ENCODE results near the gene MAPKAP1.

Gene MAPKAP1

DNA sequence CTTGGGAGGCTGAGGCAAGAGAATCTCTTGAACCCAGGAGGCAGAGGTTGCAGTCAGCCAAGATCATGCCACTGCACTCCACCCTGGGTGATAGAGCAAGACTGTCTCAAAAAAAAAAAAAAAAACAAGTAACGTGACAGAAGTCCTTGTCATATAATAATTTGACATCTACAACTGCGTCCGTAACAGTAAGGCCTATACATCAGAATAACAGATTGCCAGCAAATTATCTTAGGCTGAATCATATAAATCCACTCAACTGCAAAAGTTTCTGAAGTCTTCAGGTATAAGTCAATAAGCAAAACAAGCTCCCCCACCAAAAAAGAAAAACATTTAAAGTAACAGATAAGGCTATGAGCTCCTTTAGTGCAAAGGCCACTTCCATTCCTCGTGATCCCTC is 3.3 kb downstream of the MAPKAP1 start:
- TF ChIP-seq, protein P1, sequence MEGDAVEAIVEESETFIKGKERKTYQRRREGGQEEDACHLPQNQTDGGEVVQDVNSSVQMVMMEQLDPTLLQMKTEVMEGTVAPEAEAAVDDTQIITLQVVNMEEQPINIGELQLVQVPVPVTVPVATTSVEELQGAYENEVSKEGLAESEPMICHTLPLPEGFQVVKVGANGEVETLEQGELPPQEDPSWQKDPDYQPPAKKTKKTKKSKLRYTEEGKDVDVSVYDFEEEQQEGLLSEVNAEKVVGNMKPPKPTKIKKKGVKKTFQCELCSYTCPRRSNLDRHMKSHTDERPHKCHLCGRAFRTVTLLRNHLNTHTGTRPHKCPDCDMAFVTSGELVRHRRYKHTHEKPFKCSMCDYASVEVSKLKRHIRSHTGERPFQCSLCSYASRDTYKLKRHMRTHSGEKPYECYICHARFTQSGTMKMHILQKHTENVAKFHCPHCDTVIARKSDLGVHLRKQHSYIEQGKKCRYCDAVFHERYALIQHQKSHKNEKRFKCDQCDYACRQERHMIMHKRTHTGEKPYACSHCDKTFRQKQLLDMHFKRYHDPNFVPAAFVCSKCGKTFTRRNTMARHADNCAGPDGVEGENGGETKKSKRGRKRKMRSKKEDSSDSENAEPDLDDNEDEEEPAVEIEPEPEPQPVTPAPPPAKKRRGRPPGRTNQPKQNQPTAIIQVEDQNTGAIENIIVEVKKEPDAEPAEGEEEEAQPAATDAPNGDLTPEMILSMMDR (IDR thresholded peaks at IDR 0.05; ENCODE audit: insufficient read depth, low read length) = no peak
- TF ChIP-seq GABPA (IDR thresholded peaks at IDR 0.05; ENCODE audit: low read depth) (no peak), SPI1 (IDR thresholded peaks at IDR 0.05; ENCODE audit: borderline replicate concordance, low read depth) (no peak), POLR2AphosphoS5 (IDR thresholded peaks at IDR 0.05; ENCODE audit: low read depth) (no peak)
- TF ChIP-seq, protein P2, sequence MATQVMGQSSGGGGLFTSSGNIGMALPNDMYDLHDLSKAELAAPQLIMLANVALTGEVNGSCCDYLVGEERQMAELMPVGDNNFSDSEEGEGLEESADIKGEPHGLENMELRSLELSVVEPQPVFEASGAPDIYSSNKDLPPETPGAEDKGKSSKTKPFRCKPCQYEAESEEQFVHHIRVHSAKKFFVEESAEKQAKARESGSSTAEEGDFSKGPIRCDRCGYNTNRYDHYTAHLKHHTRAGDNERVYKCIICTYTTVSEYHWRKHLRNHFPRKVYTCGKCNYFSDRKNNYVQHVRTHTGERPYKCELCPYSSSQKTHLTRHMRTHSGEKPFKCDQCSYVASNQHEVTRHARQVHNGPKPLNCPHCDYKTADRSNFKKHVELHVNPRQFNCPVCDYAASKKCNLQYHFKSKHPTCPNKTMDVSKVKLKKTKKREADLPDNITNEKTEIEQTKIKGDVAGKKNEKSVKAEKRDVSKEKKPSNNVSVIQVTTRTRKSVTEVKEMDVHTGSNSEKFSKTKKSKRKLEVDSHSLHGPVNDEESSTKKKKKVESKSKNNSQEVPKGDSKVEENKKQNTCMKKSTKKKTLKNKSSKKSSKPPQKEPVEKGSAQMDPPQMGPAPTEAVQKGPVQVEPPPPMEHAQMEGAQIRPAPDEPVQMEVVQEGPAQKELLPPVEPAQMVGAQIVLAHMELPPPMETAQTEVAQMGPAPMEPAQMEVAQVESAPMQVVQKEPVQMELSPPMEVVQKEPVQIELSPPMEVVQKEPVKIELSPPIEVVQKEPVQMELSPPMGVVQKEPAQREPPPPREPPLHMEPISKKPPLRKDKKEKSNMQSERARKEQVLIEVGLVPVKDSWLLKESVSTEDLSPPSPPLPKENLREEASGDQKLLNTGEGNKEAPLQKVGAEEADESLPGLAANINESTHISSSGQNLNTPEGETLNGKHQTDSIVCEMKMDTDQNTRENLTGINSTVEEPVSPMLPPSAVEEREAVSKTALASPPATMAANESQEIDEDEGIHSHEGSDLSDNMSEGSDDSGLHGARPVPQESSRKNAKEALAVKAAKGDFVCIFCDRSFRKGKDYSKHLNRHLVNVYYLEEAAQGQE (IDR thresholded peaks at IDR 0.05; ENCODE audit: insufficient replicate concordance, low read depth) = no peak
- H3K27ac ChIP-seq (replicated peaks) = no peak overlapping the region
- DNase-seq (ENCODE audit: low read depth in 1 of 2, low spot score in 1 of 2) = no peak
- H3K27me3 ChIP-seq (ENCODE audit: insufficient read depth, poor library complexity, severe bottlenecking) = no peaks in the 10 kb centered on the region
- no peak overlapping the region for H3K4me3 ChIP-seq (replicated peaks; ENCODE audit: insufficient read depth, low read length)

- H3K27ac ChIP-seq (replicated peaks) = no peak overlapping the region
- no peak overlapping the region for H3K4me3 ChIP-seq (replicated peaks; ENCODE audit: insufficient read depth, low read length)
- TF ChIP-seq, protein P2 (IDR thresholded peaks at IDR 0.05; ENCODE audit: insufficient replicate concordance, low read depth) = no peak
- TF ChIP-seq GABPA (IDR thresholded peaks at IDR 0.05; ENCODE audit: low read depth) (no peak), POLR2AphosphoS5 (IDR thresholded peaks at IDR 0.05; ENCODE audit: low read depth) (no peak), SPI1 (IDR thresholded peaks at IDR 0.05; ENCODE audit: borderline replicate concordance, low read depth) (no peak)
- TF ChIP-seq, protein P1 (IDR thresholded peaks at IDR 0.05; ENCODE audit: insufficient read depth, low read length) = no peak
- H3K27me3 ChIP-seq (ENCODE audit: insufficient read depth, poor library complexity, severe bottlenecking) = no peaks in the 10 kb centered on the region
- no peak for DNase-seq (ENCODE audit: low read depth in 1 of 2, low spot score in 1 of 2)
These were observed 5.7 kb downstream of the MAPKAP1 start for GRCh38 chr9:125701351-125701750.

- Histone ChIP-seq H3K27me3 (ENCODE audit: insufficient read depth, poor library complexity, severe bottlenecking) (no peaks in the 10 kb centered on the region), H3K27ac (replicated peaks) (no peak overlapping the region), H3K4me3 (replicated peaks; ENCODE audit: insufficient read depth, low read length) (no peak overlapping the region)
- DNase-seq (ENCODE audit: low read depth in 1 of 2, low spot score in 1 of 2) = no peak
- TF ChIP-seq, protein P1 (IDR thresholded peaks at IDR 0.05; ENCODE audit: insufficient read depth, low read length) = no peak
- TF ChIP-seq, protein P2 (IDR thresholded peaks at IDR 0.05; ENCODE audit: insufficient replicate concordance, low read depth) = no peak
- TF ChIP-seq SPI1 (IDR thresholded peaks at IDR 0.05; ENCODE audit: borderline replicate concordance, low read depth) (no peak), GABPA (IDR thresholded peaks at IDR 0.05; ENCODE audit: low read depth) (no peak), POLR2AphosphoS5 (IDR thresholded peaks at IDR 0.05; ENCODE audit: low read depth) (no peak)
These were observed 6.2 kb downstream of the MAPKAP1 start for GRCh38 chr9:125700791-125701190.

Measured in HL-60 (cell line).